ENCODE measurements around the gene PTPRB.

DNA sequence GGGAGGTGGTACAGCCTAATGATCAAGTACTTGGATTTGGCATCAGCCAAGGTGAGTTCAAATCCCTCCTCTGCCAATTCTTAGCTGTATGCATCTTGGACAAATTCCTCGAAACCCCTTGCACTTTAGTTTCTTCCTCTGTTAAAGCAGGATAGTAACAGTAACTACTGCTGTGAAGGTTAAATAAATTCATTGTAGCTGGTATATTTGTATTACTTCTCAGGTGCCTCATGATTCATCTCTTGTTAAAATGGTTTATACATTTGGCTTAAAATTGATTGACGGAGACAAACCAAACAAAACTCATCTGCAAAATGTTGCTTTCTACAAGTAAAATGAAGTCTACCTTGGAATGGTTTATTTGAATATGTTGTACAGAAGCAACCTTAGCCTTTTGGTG lies 2.3 kb upstream of the PTPRB start:
- TF ChIP-seq, protein P1, sequence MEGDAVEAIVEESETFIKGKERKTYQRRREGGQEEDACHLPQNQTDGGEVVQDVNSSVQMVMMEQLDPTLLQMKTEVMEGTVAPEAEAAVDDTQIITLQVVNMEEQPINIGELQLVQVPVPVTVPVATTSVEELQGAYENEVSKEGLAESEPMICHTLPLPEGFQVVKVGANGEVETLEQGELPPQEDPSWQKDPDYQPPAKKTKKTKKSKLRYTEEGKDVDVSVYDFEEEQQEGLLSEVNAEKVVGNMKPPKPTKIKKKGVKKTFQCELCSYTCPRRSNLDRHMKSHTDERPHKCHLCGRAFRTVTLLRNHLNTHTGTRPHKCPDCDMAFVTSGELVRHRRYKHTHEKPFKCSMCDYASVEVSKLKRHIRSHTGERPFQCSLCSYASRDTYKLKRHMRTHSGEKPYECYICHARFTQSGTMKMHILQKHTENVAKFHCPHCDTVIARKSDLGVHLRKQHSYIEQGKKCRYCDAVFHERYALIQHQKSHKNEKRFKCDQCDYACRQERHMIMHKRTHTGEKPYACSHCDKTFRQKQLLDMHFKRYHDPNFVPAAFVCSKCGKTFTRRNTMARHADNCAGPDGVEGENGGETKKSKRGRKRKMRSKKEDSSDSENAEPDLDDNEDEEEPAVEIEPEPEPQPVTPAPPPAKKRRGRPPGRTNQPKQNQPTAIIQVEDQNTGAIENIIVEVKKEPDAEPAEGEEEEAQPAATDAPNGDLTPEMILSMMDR (IDR thresholded peaks at IDR 0.05; ENCODE audit: low read length): no peak
- no peak for TF ChIP-seq EZH2 (IDR thresholded peaks at IDR 0.05; ENCODE audit: borderline replicate concordance, low read length)

All from OCI-LY1 (cell line).